NCI-H2081 treated with DMSO at 0.1 percent for 48 hours (cell line): ENCODE data around the gene HMGXB3.
A peak's percentile ranks its signal among the peaks of the same experiment; 100 is the strongest.

ENCODE experiments used
- DNase-seq: peaks from one replicate; lab custom pipeline; 2025; lab: John Stamatoyannopoulos, UW

HMGXB3 gene

GRCh38 chr5:150000256-150000989, at the start of gene HMGXB3, which contains the start of gene TIGD6:
TSS of gene HMGXB3 (plus strand) at chr5:150000739. CDS start at chr5:150004853, 4,114 bp downstream.
TSS of gene TIGD6 (minus strand) at chr5:150000654. CDS start at chr5:149996348, 4,306 bp downstream.
- peak; percentile 27 for DNase-seq

GRCh38 chr5:149951138-149951749, 49.3 kb upstream of the HMGXB3 start:
- no peak for DNase-seq

- DNase-seq, result no peak
These were observed 47.0 kb upstream of the HMGXB3 start for GRCh38 chr5:149953436-149954121.

- DNase-seq, result no peak
These were observed 45.7 kb upstream of the HMGXB3 start for GRCh38 chr5:149954798-149955197.

GRCh38 chr5:149956685-149957084, 43.9 kb upstream of the HMGXB3 start:
- no peak for DNase-seq

- DNase-seq, result no peak
These were observed 42.7 kb upstream of the HMGXB3 start for GRCh38 chr5:149957855-149958254.

GRCh38 chr5:149959406-149960236, 40.9 kb upstream of the HMGXB3 start:
- DNase-seq, result no peak

GRCh38 chr5:149960272-149961185, 40.0 kb upstream of the HMGXB3 start, which contains the start of gene SLC26A2:
TSS of gene SLC26A2 (plus strand) at chr5:149960758. CDS start at chr5:149977653, 16,895 bp downstream.
- peak; percentile 71 for DNase-seq

- no peak for DNase-seq
These were observed 39.3 kb upstream of the HMGXB3 start for GRCh38 chr5:149961186-149961685.

GRCh38 chr5:149961957-149962409, 38.6 kb upstream of the HMGXB3 start:
- DNase-seq, result peak; percentile 2

- no peak for DNase-seq
These were observed 37.8 kb upstream of the HMGXB3 start for GRCh38 chr5:149962601-149963300.

GRCh38 chr5:149963729-149964128, 36.8 kb upstream of the HMGXB3 start:
- DNase-seq, result no peak

GRCh38 chr5:149966946-149967345, 33.6 kb upstream of the HMGXB3 start:
- no peak for DNase-seq

- no peak for DNase-seq
These were observed 31.2 kb upstream of the HMGXB3 start for GRCh38 chr5:149969181-149969930.

- DNase-seq, result no peak
These were observed 25.1 kb upstream of the HMGXB3 start for GRCh38 chr5:149975409-149975808.

- no peak for DNase-seq
These were observed 20.6 kb upstream of the HMGXB3 start for GRCh38 chr5:149979896-149980295.

- no peak for DNase-seq
These were observed 19.3 kb upstream of the HMGXB3 start for GRCh38 chr5:149981206-149981605.

- DNase-seq, result no peak
These were observed 18.0 kb upstream of the HMGXB3 start for GRCh38 chr5:149982505-149982904.

GRCh38 chr5:149988126-149988525, 12.4 kb upstream of the HMGXB3 start:
- DNase-seq, result no peak
